ENCODE results near the gene ANKRD26. TPM values are rescaled to one million over a fixed set of nuclear protein-coding genes. Genes with fewer than 3 reads are reported as not detected.
"Not testable (repeated sequence)": the region's sequence is repeated elsewhere in the genome, so short reads cannot be mapped to it uniquely, and the experiment has no call there.

ANKRD26 gene
- 6.5 and 8.0 TPM in 2 replicates for total RNA-seq

GRCh38 chr10:27099916-27100812 is at the start of gene ANKRD26:
Gene ANKRD26 (minus strand): TSS chr10:27100494. CDS start chr10:27100326, 168 bp downstream.
- DNase-seq (ENCODE audit: low read depth, low spot score), result peak; percentile 82

DNA sequence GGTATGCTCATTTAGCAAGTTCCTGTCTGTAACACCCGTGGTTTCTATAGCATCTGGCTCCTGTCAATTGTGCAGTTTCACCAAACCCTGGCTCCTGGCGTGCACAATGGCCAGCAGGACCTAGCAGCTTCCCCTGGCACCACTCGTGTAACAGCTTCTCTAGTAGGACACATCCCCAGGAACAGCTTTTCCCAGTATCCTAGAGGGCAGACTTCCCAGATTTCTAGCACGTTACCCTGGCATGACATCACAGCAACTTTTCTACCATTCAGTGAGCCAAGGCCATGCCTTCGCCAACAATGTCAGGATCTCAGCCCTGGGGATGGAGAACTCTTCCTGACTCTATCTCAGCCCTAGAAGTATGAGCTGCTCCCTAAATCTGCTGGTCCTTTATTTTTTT is 47.4 kb upstream of the ANKRD26 start:
- no peak for DNase-seq (ENCODE audit: low read depth, low spot score)

DNA sequence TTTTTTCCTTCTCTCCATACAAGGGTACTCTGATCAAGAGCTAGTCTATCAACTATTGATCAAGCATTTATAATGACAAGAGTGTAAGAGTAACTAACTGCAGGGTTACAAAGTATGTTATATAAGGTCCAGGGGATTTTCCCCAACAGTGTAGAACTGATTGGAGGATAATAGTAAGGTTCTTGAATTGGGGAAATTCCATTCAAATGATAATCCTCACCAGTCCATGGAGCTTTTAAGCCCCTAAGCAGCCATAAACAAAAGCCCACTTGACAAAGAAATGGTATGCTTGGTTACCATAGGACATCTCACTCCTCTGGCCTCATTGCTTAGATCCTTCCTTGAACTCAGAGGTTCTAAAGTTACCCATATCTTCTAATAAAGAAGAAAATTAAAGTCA is 45.6 kb upstream of the ANKRD26 start:
- DNase-seq (ENCODE audit: low read depth, low spot score), result no peak

GRCh38 chr10:27143686-27144085 is 43.4 kb upstream of the ANKRD26 start:
- no peak for DNase-seq (ENCODE audit: low read depth, low spot score)

GRCh38 chr10:27138277-27138676 is 38.0 kb upstream of the ANKRD26 start:
- no peak for DNase-seq (ENCODE audit: low read depth, low spot score)

GRCh38 chr10:27134371-27134770 is 34.1 kb upstream of the ANKRD26 start:
- no peak for DNase-seq (ENCODE audit: low read depth, low spot score)

DNA sequence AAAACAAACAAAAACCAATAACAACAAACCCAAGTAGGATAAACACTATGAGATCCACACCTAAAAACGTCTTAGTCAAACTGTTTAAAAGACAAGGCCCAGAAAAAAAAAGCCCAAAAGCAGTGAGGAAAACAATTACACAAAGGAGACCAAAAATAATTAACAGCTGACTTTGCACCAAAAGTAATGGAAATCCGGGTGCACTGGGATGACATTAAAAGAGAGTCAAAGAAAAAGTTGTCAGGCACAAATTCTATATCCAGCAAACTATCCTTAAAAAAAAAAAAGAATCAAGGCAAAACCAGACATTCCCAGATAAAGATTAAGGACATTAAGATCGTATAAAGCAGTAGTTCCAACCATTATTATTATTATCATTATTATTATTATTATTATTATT is 7.9 kb upstream of the ANKRD26 start:
- no peak for DNase-seq (ENCODE audit: low read depth, low spot score)

GRCh38 chr10:27104919-27105318 is 4.6 kb upstream of the ANKRD26 start:
- no peak for DNase-seq (ENCODE audit: low read depth, low spot score)

- no peak for DNase-seq (ENCODE audit: low read depth, low spot score)
Measured at GRCh38 chr10:27100813-27101347, 586 bp upstream of the ANKRD26 start.

DNA sequence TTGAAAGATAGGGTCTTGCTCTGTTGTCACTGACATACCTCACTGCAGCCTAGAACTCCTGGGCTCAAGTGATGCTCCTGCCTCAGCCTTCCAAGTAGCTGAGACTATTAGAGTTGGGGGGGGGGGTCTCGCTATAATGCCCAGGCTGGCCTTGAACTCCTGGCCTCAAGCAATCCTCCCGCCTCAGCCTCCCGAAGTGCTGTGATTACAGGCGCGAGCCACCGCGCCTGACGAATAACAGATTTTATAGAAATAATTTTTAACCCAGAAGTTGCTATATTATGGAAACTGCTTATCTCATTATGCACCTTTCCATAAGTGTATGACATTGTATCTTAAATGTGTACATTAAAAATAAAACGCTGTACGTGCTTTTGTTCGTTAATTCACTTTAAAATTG is 846 bp downstream of the ANKRD26 start:
- no peak for DNase-seq (ENCODE audit: low read depth, low spot score)

DNA sequence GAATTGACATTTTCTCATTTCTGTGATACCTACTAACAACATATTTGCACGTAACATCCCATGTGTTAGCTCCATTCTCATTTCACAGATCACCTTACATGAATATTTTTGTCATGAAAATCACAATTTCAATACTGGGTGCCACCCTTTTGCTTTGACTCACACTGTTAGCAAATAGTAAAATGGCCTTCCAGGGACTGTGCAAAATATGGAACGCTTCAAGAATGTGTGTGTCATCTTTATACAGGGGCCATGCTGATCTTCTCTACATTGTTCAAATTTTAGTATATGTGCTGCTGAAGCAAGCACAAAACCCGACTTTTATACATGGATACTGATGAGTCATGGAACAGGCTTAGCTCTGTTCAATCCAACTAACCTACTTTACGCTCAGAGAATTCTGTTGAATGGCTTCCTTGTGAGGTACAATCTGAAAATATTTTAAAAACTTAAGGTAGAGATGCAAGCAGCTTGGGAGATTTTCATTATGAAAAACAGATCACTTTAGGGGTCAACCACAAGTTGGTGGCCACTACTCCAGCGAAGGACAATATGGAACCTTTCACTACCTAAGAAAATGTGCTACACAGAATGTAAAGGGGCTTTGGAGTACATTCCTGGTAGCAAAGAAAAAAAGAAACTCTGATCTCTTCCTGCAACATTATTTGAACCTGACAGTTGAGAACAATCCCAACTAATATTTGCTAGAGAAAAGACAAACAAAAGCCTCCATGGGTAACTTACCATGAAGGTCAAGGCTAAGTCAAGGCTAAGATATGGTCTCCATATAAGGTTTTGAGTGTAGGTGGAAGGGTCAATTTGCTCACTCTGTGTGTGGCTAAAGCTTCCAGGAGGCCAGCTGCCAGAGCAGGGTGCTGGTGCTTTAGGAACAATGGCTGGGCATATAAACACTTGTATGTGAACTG is 11.9 kb downstream of the ANKRD26 start:
- DNase-seq (ENCODE audit: low read depth, low spot score), result no peak

GRCh38 chr10:27072436-27073114 is 27.7 kb downstream of the ANKRD26 start:
- DNase-seq (ENCODE audit: low read depth, low spot score), result no peak

GRCh38 chr10:27068217-27068891 is 31.9 kb downstream of the ANKRD26 start:
- no peak for DNase-seq (ENCODE audit: low read depth, low spot score)

DNA sequence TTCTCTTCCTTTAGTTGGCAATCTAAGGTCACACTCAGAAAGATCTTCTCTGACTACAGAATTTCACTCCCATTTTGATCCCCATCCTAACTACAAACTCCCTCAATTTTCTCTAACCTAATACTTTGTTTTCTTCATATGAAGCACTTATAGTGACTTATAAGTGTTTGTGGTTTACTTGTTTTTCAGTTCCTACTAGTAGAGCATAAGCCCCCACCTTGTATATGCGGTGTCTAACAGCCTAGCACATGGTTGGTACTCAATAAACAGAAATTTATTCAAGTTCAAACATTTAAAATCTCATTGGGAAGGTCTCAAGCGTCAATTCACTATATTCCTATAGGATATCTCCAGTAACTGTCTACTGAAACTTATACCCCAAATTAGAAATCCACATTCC is 35.2 kb downstream of the ANKRD26 start:
- DNase-seq (ENCODE audit: low read depth, low spot score), result no peak

- DNase-seq (ENCODE audit: low read depth, low spot score), result no peak
Measured at GRCh38 chr10:27052656-27053055, 47.6 kb downstream of the ANKRD26 start.

GRCh38 chr10:27045247-27045646 is 55.0 kb downstream of the ANKRD26 start:
- not testable (repeated sequence) for DNase-seq (ENCODE audit: low read depth, low spot score)

GRCh38 chr10:27041196-27041595 is 59.1 kb downstream of the ANKRD26 start:
- no peak for DNase-seq (ENCODE audit: low read depth, low spot score)

DNA sequence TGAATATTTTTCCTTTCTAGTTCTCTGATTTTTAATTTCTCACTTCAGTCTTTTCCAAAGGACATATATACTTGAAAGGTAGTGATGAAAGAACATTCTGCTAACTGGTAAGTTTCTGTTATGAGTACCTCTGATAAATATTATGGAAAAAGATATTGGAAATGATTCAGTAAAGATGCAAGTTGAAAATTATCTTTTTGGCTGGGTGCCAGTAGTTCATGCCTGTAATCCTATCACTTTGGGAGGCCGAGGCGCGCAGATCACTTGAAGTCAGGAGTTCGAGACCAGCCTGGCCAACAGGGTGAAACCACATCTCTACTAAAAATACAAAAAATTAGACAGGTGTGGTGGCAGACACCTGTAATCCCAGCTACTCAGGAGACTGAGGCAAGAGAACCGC is 62.1 kb downstream of the ANKRD26 start:
- DNase-seq (ENCODE audit: low read depth, low spot score), result no peak

DNA sequence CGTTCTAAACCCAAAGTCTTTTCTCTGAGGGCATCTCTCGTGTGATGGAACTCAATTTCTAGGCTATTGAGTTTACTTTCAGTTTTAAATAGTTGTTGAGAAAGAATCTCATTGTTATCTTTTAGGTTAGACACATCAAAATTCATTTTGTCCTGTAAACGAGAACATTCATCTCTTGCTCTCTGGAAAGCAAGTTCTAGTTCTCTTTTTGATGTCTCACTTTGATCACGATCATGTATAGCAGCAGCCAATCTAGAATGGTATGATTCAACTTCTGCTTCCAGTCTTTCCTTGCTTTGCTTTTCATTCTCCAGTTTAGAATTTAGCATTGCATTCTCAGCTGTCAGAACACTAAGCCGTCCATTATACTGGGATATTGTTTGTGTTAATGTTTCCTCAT is 65.1 kb downstream of the ANKRD26 start:
- DNase-seq (ENCODE audit: low read depth, low spot score), result no peak

GRCh38 chr10:27030060-27030459 is 70.2 kb downstream of the ANKRD26 start:
- no peak for DNase-seq (ENCODE audit: low read depth, low spot score)

- no peak for DNase-seq (ENCODE audit: low read depth, low spot score)
Measured at GRCh38 chr10:27022048-27022447, 78.2 kb downstream of the ANKRD26 start.
